Activated CD8-positive, alpha-beta memory T cell treated with anti-CD3 and anti-CD28 coated beads for 24 hours (primary cell): ENCODE measurements around the gene ATOSA.

Source experiments
- DNase-seq: peaks from one replicate; pipeline ENCODE4 v3.0.0-alpha.2; 2020

Gene ATOSA

DNA sequence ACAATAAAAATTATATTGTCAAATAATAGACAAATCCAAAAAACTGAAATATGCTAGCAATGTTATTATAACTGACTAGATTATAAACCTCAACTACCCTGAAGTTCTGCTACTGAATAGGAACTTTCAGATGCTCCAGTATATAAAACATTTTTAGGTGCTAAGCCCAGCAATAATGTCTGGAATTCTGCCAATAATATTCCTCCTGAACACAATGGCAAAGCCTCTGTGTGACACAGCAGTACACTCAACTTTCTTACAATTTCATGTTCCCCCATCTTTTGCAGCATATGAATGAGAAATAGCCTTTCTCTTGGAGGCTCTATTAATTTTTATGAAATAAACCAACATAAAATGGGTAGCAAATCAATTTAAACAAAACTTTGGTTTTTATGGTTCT, 29.5 kb downstream of the ATOSA start:
- no peak for DNase-seq

DNA sequence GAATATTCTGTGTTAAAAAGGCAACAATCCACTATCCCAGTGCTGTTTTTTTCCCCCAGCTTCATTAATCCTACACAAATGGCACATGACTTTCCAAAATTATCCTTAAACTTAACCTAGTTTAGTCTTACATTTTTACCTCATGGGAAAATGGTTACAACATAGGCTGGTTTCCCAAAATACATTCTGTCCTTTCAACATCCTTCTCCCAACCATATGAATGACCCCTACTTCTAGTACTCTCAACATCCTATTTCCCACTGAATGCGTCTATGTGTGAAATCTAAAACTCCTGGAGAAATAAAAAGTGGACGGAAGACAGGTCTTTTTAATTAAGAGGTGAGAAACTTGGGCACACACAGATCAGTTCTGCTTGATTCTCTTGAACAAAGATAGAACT, 33.3 kb downstream of the ATOSA start:
- DNase-seq, result no peak

DNA sequence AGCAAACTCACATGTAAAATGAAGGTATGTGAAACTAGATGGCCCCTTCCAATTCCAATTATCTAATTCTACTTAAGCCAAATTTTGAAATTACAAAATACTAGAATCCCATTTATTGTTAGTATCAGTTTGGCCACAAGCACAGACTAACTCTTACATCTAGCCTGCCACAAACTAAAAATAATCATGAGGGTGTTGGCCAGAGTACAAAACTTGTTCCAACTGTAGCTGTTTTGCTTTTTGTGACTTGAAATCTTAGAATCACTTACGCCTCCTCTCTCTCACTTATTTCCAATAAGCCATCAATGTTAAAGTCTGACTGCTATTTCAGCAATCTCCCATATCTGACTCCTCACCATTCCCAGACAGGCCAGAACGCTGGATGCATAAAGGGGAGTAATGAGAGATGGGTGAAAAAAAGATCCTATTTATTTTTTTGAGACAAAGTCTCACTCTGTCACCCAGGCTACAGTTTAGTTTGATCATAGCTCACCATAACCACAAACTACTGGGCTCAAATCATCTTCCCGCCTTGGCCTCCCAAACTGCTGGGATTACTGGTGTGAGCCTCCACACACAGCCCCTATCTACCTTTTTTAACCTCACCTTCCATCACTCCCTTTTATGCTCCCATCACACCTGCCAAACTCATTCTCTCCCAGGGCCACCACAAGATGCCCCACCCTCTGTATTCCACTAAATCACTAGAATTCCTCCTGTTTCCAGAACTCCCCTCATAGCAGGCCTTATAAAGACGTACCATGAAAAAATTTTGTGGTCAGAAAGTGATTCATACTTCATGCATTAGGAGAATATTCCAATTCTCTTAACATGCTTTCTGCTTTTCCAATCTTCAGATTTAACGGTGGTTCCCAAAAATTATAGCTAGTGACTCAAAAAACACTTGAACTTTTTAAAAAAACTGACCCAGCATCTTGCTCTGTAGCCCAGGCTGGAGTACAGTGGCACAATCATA, 36.5 kb downstream of the ATOSA start:
- DNase-seq, result no peak

DNA sequence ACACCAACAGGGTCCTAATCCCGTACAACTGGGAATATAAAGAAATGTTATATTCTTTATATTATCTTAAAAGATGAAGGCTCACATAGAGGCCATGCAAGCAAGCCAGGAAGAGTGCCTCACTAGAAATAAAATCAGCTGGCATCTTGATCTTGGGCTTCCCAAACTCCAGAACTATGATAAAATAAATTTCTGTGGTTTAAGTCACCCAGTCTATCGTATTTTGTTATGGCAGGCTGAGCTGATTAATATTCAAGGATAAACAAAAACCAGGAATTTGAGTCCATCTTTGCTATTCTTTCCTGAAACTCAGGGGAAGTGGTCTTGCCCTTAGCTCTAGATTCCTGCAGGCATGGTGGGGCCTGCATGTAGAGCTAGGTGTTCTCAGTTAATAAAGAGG, 42.7 kb downstream of the ATOSA start:
- DNase-seq, result no peak

DNA sequence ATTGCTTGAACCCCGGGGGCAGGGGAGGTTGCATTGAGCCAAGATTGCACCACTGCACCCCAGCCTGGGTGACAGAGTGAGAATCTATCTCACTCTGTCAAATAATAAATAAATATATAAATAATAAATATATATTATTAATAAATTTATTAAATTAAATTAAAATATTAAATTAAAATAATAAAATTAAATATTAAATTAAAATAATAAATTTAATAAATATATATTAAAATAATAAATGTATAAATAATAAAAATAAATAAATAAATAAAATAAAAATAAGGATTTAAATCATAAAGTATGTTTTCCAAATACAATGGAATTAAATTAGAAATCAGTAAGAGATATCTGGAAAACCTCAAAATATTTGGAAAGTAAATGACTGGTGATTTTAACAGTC, 43.3 kb downstream of the ATOSA start:
- DNase-seq, result no peak
